Left cardiac atrium (tissue), 4 donors: ENCODE data around the gene ADGRB3. TPM values are rescaled to one million over a fixed set of nuclear protein-coding genes. Genes with fewer than 3 reads are reported as not detected.
"Not testable (repeated sequence)": the region's sequence is repeated elsewhere in the genome, so short reads cannot be mapped to it uniquely, and the experiment has no call there.

Experiments used
- ATAC-seq, 2 donors: fragments of 200-7000 bp; cut with Tn5 transposase; one replicate each; pipeline ENCODE4 v1.9.1; 2020; ENCODE audit warnings: mild to moderate bottlenecking in 2 of 2, moderate library complexity in 2 of 2
- DNase-seq: peaks from one replicate; pipeline ENCODE4 v3.0.0-alpha.2; 2020
- intact Hi-C, 2 donors: fragments of 100-400 bp; cut with DNase I; formaldehyde crosslinking; loops; one replicate each; pipeline versions ENCODE4 v1.14.1 to v1.15.1; 2022 to 2023
- total RNA-seq, 2 donors: library from RNA; stranded (reverse); fragmentation: NEBNext Ultra II Directional; extraction: Animal tissue kit (Norgen Biotek cat#: 25700); gene quantifications; one replicate each; pipeline ENCODE4 v1.2.1, GENCODE V29; 2021
- donor health status: DM: no; HTN: yes; CAD: no.
- donor health status: DM: no; HTN: yes; CAD: no; lungs with severe emphysema.
- donor health status: DM: yes; HTN: yes; CAD: no.
- donor health status: Dilated cardiomyopathy.

Gene ADGRB3
- total RNA-seq, 2 donors from 2014 or later: 1.7 to 2.3 TPM

GRCh38 chr6:68758559-68758958, 123.5 kb downstream of the ADGRB3 start:
- intact Hi-C loops: no loop called here
- DNase-seq (no peak), ATAC-seq (no peak)

GRCh38 chr6:68760485-68760884, 125.4 kb downstream of the ADGRB3 start:
- ATAC-seq: no peak
- DNase-seq: no peak
- intact Hi-C loops: no loop called here

GRCh38 chr6:68760941-68761676, 126.0 kb downstream of the ADGRB3 start:
- DNase-seq: no peak
- intact Hi-C loops: no loop called here
- peak in 1 of 2 donors; percentile 46 for ATAC-seq

GRCh38 chr6:68761985-68762384, 126.9 kb downstream of the ADGRB3 start:
- no peak for DNase-seq
- no peak for ATAC-seq
- intact Hi-C loops: no loop called here

- ATAC-seq (no peak), DNase-seq (no peak)
- intact Hi-C loops: no loop called here
Measured at GRCh38 chr6:68771426-68771825, 136.3 kb downstream of the ADGRB3 start.

GRCh38 chr6:68774843-68775242, 139.8 kb downstream of the ADGRB3 start:
- no peak for DNase-seq
- intact Hi-C loops: loop anchor here (5.0 kb wide), 1 partner anchor 138 kb away; the partner anchor contains the start of gene ADGRB3 (in 2 of the 2)
- ATAC-seq: no peak

GRCh38 chr6:68776354-68776753, 141.3 kb downstream of the ADGRB3 start:
- intact Hi-C loops: loop anchor here (5.0 kb wide), 1 partner anchor 139 kb away; the partner anchor contains the start of gene ADGRB3 (in 2 of the 2)
- no peak for ATAC-seq
- DNase-seq: no peak

GRCh38 chr6:68777956-68778355, 142.9 kb downstream of the ADGRB3 start:
- ATAC-seq: peak; percentile 67 to 73
- intact Hi-C loops: loop anchor here (5.0 kb wide), 1 partner anchor 141 kb away; the partner anchor contains the start of gene ADGRB3 (in 2 of the 2)
- peak; percentile 25 for DNase-seq

- ATAC-seq (peak; percentile 78 to 86), DNase-seq (no peak)
- intact Hi-C loops: loop anchor here (5.0 kb wide), 1 partner anchor 141 kb away; the partner anchor contains the start of gene ADGRB3 (in 2 of the 2)
Measured at GRCh38 chr6:68778356-68779020, 143.4 kb downstream of the ADGRB3 start.

- DNase-seq (no peak), ATAC-seq (no peak)
- intact Hi-C loops: loop anchor here (5.0 kb wide), 1 partner anchor 142 kb away; the partner anchor contains the start of gene ADGRB3 (in 2 of the 2)
Measured at GRCh38 chr6:68779366-68779765, 144.3 kb downstream of the ADGRB3 start.

- ATAC-seq, DNase-seq, intact Hi-C loops: not testable (repeated sequence)
Measured at GRCh38 chr6:68790128-68790527, 155.0 kb downstream of the ADGRB3 start.

- not testable (repeated sequence) for ATAC-seq, DNase-seq
Measured at GRCh38 chr6:68814976-68815375, 179.9 kb downstream of the ADGRB3 start.

GRCh38 chr6:68826501-68826900, 191.4 kb downstream of the ADGRB3 start:
- ATAC-seq (no peak), DNase-seq (no peak)
- intact Hi-C loops: no loop called here

More at GRCh38 chr6:68814976-68815375, 179.9 kb downstream of the ADGRB3 start:
- intact Hi-C loops: not testable (repeated sequence)

GRCh38 chr6:68834551-68834950, 199.5 kb downstream of the ADGRB3 start:
- ATAC-seq (no peak), DNase-seq (no peak)
- intact Hi-C loops: no loop called here

- intact Hi-C loops: no loop called here
- no peak for DNase-seq
- no peak for ATAC-seq
Measured at GRCh38 chr6:68838571-68838970, 203.5 kb downstream of the ADGRB3 start.

GRCh38 chr6:68852791-68853190, 217.7 kb downstream of the ADGRB3 start:
- no peak for ATAC-seq
- intact Hi-C loops: no loop called here
- no peak for DNase-seq

- DNase-seq (no peak), ATAC-seq (no peak)
- intact Hi-C loops: no loop called here
Measured at GRCh38 chr6:68859233-68859632, 224.2 kb downstream of the ADGRB3 start.

GRCh38 chr6:68868646-68869045, 233.6 kb downstream of the ADGRB3 start:
- intact Hi-C loops: no loop called here
- DNase-seq (no peak), ATAC-seq (no peak)

- DNase-seq (no peak), ATAC-seq (no peak)
- intact Hi-C loops: loop anchor here in 1 of 2 donors (10.0 kb wide), 1 partner anchor 852 kb away; no protein-coding TSS in a partner anchor
Measured at GRCh38 chr6:68873236-68873635, 238.2 kb downstream of the ADGRB3 start.

- intact Hi-C loops: loop anchor here in 1 of 2 donors (5.0 to 10.0 kb wide), 2 partner anchors 83 to 850 kb away; no protein-coding TSS in a partner anchor
- no peak for ATAC-seq
- DNase-seq: no peak
Measured at GRCh38 chr6:68874747-68875146, 239.7 kb downstream of the ADGRB3 start.
